A172 (cell line): ENCODE data around the gene PTGIS. TPM values are rescaled to one million over a fixed set of nuclear protein-coding genes. Genes with fewer than 3 reads are reported as not detected.

Experiments
- DNase-seq: peaks from one replicate; pipeline ENCODE4 v3.0.0-alpha.2; 2015; ENCODE audit warnings: low spot score
- total RNA-seq: library from RNA; depleted of rRNA; stranded (reverse); fragments of >200 nt; shearing (Covaris generic); gene quantifications from 2 replicates; pipeline ENCODE4 v1.2.3, GENCODE V29; 2014

Gene PTGIS
- total RNA-seq, 1 experiment from 2014 or later, result 0.07 TPM

DNA sequence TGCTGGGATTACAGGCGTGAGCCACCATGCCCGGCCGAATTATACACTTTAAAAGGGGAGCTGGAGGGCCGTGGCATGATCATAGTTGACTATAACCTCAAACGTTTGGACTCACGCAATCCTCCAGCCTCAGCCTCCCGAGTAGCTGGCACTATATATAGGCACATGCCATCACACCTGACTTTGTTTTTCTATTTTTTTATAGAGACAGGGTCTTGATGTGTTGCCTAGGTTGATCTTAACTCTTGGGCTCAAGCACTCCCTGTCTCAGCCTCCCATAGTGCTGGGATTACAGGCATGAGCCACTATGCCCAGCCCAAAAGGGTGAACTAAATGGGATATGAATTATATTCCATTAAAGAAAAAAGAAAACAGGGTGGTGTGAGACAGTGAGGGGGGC, 7.8 kb downstream of the PTGIS start:
- no peak for DNase-seq

DNA sequence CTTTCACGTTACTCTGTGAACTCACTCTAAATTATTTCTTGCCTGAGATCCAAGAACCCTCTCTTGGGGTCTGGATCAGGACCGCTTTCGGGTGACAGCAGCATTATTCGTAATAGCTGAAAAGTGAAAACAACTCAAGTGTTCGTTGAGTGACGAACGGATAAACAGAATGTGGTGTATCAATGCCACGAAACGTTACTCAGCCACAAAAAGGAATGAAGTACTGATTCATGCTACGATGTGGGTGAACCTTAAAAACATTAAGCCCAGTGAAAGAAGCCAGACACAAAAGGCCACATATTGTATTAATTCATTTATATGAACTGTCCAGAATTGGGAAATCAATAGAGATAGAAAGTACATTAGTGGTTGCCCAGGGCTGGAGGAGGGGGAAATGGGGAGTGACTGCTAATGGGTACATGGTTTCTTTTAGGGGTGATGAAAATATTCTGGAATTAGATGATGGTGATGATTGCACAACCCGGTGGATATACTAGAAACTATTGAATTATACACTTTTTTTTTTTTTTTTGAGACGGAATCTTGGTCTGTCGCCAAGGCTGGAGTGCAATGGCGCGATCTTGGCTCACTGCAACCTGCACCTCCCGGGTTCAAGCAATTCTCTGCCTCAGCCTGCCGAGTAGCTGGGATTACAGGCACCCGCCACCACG, 8.4 kb downstream of the PTGIS start:
- no peak for DNase-seq

DNA sequence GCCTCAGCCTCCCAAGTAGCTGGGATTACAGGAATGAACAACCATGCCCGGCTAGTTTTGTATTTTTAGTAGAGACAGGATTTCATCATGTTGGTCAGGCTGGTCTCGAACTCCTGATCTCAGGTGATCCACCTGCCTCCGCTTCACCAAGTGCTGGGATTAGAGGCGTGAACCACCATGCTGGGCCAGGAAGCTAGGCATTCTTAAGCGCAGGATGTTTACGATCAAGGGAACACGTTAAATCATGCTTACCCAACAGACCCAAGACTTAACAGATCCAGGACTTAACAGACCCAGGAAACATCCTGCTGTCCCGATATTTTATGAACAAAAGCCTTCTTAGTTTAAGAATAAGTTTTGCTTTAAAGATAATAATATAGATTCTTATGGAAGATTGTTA, 9.1 kb downstream of the PTGIS start:
- DNase-seq, result no peak

DNA sequence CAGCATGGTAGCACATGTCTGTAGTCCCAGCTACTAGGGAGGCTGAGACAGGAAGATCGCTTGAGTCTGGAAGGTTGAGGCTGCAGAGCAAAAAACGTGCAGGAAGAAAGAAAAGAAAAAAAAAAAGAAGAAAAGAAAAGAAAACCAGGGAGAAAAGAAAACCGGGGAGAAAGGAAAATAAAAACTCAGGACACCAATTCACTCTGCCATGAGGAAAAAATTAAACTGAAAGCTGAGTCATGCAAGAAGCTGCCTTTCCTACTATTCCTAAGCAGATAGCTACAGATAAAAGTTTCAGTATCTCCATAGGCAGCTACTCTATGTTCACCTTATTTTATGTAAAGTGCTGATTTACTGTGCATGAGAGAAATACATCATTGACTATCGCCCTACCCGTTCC, 10.5 kb downstream of the PTGIS start:
- peak; percentile 25 for DNase-seq

DNA sequence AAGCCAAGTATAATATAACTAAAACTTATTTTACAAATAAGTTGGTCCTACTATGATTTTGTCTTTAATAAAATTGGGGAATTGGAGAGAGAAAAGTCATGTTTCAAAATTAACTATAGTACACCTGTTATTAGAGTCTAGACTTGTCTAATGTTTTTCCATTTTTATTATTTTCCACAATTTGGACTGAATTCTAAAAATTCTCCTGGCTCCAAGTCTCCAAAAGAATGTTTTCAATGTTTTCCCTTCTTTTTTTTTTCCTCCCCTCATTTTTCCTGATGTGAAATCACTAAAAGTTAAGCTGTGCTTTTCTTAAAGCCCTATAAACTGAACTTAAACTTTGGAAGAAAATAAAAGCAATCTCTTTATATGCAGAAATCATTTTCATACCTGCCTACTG, 11.3 kb downstream of the PTGIS start:
- DNase-seq, result no peak

DNA sequence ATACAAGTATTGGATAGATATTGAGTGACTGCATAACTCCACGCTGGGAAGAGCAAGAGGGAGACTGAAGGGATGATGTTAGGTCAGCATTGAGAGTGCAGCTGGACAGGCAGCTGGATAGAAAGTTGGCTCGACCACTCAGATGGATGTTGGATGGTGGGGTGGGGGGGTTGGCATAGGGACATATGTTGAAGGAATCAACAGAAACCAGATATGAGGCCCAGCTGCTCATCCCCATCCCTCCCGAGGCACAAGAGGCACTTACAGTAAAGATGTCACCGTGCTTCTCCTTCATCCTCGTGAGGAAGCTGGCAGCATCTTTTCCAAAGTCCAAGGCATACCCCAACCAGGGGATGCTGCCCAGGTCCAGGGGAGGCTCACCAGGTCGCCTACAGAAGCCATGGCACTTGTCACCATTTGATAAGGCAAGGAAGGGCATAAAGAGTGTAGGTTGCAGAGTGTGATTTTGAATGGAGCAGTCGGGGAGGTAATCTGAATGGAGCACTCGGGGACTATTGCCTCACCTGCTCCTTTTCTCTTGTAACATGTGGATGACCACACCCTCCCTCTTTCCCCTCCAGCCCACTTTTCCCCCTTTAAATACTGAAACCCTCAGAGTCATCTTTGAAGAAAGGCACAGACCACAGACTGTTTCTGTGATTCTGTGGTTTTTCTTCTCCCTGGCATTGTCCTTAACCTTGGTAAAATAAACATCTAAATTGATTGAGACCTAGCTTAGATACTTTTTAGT, 18.0 kb downstream of the PTGIS start:
- DNase-seq, result no peak

DNA sequence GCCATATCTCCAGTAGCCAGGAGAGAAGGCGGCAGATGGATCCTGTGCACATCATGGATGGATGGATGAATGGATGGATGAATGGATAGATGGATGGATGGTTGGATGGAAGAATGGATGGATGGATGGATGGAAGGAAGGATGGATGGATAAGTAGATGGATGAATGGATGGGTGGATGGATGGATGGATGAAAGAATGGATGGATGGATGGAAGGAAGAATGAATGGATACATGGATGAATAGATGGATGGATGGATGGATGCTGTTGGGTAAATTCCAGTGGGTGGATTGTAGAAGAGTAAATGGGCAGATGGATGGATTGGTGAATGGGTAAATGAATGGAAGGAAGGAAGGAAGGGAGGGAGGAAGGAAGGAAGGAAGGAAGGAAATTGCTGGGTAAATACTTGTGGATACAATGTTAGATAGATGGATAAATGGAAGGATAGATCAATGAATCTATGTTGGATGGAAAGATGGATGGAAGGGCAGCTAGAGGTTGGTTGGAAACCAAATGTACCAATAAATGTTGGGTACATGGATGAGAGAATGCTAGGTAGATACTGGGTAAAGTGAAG, 19.5 kb downstream of the PTGIS start:
- no peak for DNase-seq

DNA sequence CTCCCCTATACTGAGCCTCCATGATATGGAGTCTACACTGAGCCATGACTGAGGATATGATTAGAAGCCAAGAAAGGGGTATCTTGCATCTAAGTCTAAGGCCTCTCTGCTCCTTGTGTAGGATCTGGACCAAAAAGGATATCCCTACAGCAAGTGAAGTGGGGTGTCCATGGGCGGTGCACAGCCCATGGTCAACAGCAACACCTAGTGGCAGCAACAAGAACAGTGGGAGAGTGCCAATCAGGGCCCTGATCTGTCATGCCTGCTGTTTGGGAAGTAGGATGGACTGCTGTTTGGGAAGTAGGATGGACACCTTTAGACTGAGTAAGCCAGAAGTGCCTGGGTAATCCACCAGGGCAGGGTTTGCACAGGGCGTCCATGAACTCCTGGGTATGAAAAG, 22.4 kb downstream of the PTGIS start:
- no peak for DNase-seq

DNA sequence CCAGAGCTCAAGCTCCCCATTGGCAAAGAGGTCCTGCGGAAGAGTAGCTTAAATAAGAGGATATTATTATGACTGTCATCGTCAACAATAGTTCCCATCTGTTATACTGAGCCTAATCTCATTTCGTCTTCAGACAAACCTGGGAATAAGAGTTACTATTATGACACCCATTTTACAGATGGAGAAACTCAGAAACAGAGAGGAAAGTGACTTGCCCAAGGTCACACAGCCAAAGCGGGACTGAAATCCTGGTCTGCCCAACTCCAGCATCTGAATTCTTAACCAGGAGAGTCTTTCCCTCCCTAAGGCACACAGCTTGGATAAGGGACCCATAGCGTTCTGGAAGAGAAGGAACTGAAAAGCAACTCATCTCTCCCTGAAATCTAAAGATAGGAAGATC, 23.4 kb downstream of the PTGIS start:
- DNase-seq, result no peak

DNA sequence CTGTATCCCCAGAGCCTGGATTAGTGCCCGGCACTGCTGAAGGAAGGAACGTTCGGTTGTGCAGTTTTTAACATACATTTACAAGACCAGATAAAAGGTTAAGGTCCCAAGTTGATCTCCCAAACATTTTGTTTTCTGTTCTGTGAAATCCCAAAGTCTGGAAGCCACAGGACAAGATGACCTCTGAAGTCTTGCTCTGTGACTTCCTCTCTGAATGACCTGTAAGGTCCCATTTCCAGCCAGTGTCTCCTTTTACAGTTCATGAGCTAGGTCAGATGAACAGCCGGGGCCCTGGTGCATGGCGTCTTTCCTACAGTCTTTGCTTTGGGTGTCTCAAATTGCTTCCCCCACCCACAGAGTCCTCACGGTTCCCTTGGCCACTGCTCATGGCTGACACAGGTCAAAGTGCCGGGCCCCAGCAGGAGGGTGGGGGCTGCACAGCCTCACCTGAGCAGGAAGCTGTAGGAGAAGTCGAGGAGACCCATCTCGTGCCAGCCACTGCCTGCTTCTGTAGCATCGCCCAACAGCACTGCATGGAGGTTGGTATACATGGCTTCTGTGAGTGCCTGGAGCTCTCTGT, 24.0 kb downstream of the PTGIS start:
- DNase-seq, result no peak

DNA sequence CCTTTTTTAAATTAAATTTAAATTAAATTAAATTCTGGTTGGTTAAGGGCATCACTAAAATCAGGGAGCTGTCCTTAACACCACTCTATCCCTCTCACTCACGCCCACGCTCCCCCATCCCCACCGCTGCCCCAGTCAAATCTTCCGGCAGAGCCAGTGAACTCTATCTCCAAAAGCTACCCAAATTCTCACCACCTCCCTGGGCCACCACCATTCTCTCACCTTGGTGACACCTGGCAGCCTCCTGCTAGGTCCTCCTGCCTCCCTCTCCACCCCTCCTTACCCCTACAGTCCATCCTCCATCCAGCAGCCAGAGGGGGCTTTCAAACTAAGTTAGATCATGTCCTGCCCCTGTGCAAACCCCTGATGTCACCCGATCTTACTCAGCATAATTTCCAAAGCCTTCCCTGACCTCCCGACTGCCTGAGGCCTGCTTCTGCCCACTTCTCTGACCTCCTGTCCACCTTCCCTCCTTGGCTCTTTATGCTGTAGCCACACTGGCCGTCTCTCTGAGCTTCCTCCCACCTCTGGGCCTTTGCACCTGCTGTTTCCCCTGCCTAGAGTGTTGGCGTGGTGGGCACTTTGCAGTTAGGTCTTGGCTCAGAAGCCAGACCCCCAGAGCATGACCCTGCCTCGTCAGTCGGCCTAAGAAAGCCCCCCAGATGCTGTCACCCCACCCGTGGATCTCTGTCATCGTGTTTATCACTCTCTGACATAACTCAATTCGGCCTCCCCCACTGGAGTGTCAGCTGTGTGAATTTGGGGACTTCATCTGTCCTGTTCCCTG, 24.7 kb downstream of the PTGIS start:
- no peak for DNase-seq

DNA sequence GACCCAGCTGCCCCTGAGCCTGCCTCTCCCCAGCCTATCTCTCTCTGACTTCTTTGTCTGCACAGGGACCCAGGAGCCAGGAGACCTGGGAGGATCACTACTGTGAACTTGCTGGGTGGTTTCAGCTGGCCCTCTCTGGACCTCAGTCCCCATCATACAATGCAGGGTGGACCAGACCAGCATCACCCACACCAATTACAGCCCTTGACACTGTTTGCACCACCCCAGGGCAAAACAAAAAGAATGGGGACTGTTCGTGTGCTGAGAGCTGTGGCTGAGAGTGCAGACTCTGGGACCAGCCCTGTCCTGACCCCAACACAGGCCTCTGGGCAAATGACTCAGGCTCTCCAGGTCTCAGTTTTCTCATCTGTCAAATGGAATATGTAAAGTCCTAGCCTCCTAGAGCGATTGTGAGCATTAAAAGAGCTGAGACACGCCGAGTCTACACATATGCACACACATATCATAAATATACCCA, 25.4 kb downstream of the PTGIS start:
- no peak for DNase-seq

DNA sequence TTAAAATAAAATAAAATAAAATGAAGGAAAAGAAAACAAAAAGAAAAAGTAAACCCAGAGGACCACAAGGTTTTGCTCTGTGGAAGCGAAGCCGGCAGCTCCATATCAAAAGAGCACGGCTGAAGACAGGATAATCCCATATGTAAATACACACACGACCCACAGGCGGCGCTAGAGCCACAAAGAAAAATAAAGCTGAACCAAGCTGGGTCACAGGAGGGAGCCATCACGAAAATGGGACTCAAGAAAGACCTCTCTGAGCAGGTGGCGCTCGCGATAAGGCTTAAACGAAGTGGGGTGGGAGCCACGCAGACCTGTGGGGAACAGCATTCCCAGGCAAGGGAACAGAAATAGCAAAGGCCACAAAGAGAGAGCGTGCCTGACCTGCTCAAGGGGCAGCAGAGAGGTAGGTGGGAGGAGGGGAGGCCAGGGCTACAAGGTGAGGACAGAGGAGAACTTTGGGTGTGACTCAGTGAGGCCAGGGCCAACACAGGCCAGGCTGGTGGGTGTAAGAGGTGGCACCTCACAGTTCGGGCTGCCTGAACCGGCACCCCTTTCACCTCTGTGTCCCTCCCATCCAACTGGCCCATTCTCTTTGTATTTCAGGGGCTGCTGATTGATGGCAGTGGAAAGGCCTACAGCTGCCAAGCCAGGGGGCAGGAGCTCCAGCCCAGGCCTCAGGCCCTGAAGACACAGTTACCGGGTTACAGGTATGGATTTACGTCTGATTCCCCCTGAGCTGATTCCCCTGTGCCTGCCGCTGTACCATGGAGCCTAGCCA, 26.0 kb downstream of the PTGIS start:
- DNase-seq, result peak; percentile 73

DNA sequence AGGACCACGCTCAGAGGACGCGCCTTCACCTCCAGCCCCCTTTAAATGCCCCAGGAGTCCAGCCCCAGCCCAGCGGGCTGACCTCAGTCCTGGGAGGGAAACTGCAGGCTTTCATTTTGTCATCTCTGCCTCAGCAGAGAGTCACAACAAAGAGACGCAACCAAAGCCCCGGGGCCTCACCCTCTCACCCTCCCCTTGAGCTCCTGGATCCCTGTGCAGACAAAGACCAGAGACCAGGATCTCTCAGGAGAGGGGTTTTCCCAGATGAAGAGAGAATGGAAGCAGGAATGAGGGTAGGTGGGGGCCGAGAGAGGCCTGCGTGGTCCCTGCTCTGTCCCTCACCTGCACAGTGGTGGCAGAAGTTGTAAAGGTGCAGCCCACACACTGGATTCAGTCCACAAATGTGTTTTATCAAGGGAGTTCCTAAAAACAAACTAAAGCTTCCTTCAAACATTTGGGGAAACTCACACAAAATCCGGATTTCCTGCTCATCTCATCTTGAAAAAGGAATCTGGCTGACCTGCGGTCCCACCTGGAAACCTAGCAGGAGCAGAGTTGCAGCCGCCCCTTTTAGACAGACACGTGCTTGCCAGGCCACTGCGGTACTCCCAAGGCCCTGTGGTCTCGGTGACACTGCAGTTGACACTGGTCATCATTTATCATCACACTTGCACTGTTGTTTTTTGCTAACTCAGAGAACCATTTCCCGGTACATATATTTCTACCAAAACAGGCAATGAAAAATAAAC, 27.1 kb downstream of the PTGIS start:
- no peak for DNase-seq

DNA sequence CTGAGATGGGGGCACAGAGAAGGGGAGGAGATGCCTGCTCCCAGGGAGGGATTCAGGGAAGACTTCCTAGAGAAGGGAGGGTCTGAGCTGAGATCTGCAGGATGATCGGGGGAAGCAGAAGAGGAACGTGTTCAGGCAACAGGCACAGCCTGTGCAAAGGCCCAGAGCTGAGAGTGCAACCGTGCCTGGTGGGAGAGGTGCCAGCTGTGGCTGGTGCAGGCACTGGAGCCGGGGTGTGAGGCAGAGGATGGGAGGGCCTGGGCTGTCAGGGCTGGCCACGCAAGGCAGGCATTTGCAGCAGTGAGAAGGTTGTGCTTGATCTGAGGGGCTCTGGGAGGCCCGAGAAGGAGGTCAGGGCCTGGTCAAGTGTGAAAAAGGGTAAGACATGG, 27.7 kb downstream of the PTGIS start:
- DNase-seq, result no peak

DNA sequence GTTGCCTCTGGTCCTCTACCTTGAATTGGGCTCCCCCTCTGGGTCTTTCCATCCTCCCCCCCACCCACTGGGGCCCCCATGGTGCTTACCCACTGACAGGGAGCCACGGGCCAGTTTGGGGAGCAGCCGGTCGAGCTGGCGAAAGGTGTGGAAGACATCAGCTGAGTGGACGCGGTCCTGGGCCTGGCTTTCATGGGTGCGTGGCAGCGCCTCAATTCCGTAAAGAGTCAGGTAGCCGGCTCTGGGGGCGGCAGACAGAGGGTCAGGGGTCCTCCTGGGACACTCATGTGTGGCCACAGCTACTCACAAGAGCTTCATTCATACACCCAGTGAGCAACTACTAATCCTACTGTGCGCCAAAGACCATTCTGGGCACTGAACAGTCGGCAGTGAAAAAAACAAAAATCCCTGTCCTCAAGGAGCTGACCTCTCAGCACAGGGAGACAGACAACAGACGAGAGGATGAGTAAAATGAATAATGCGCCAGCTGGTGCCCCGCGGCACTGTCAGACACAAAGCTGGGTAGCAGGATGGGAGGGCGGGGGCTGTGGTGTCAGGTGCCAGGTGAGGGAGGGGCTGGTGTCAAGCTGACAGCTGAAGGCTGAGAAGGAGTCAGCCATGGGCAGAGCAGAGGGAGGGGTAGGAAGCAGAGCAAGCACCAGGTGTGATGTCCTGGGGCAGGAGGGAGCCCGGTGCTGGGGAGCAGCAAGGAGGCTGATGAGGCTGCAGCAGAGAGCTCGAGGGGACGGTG, 28.3 kb downstream of the PTGIS start:
- no peak for DNase-seq

DNA sequence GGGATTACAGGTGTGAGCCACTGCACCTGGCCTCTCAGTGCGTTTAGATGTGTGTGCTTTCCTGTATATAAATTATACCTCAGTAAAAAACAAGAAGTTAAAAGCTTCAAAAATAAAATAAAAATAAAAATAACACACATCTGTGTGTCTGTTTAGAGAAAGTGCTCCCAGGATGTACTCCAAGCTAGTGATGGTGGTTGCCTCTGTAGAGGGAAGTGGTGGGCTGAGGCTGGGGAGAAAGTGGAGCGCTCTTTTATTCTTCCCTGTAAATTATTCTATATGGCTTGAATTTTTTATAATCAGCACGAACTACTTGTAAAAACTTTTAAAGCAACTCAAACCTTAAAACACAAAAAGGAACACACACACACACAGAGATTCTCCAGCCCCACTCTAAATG, 29.0 kb downstream of the PTGIS start:
- DNase-seq, result no peak

DNA sequence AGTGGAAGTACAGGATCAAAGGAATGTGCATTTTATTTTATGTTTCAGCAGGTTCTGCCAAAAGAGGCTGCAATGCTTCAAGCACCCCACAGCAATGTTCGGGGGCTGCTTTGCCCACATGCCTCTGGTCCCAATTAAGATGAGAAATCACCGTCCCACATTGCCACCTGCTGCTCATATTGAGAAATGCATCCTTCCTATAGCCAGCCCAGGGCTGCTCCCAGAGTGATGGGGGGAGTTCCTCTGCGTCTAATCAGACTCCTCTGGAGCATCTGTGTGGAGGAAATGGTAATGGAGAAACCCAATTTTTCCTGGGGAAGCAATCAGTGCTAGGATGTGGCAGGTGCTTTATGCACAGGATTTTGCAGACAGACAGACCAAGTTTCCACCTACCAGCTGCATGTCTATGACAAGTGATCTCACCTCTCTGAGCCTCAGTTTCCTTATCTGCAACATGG, 33.7 kb downstream of the PTGIS start:
- DNase-seq, result peak; percentile 77

DNA sequence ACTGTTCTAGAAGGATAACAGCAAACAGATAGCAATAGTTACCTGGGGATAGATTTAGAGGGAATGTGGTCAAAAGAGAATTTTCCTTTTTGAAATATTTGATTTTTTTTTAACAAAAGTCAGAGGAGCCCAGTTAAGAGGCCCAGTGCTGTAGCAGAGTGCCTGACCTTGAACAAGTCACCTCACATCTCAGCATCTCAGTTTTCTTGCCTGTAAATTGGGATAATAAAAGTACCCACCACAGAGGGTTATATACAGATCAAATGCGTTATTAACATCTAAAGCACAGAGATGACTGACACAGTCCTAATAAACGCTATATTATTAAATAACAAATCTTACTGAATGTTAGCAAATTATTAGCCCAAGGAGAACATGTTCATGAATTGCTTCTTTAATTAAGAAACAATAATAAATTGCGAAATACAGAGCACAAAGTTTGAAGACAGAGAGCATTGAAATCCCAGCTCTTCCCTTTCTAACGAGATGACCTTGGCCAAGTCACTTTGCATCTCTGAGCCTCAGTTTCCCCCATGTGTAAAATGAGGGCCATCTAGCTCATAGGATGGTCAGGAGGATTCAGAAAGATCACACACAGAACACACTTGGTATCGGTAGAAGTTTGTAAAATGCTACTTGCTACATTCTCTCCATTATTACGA, 35.5 kb downstream of the PTGIS start:
- no peak for DNase-seq
